OCI-LY7 (cell line): Measurements from ENCODE around the gene IPO4. TPM values are rescaled to one million over a fixed set of nuclear protein-coding genes. Genes with fewer than 3 reads are reported as not detected.

Source experiments
- BruUV-seq: library from RNA; stranded (reverse); fragments of 400-500 nt; replicated peaks from 2 replicates; lab custom pipeline; 2021; lab: Mats Ljungman, UMichigan
- CTCF ChIA-PET: fragments of 300-600 bp; sonication (Branson Sonifier 250); formaldehyde crosslinking; loops from one replicate; lab custom pipeline; 2022; ENCODE audit warnings: antibody characterized with exemption; ENCODE audit not compliant: unreplicated experiment; lab: Charles Lee
- POLR2A ChIA-PET: fragments of 300-600 bp; sonication (Branson Sonifier 250); formaldehyde crosslinking; loops from one replicate; lab custom pipeline; 2022; ENCODE audit warnings: antibody characterized with exemption; lab: Charles Lee
- DNase-seq: peaks from one replicate; pipeline ENCODE4 v3.0.0-alpha.2; 2015; ENCODE audit warnings: low spot score
- H2AFZ ChIP-seq: fragments of 200-600 bp; sonication (generic), shearing (Covaris generic); 2 replicates; pipeline ENCODE4 v1.6.1; 2014; ENCODE audit warnings: mild to moderate bottlenecking, antibody characterized with exemption, low read length, moderate library complexity
- H3K27ac ChIP-seq: fragments of 200-600 bp; sonication (generic); 2 replicates; pipeline ENCODE4 v1.5.1; 2014; ENCODE audit warnings: mixed run types, low read depth, mild to moderate bottlenecking, moderate library complexity, low read length, inconsistent platforms; ENCODE audit not compliant: poor library complexity, severe bottlenecking
- H3K36me3 ChIP-seq: fragments of 200-600 bp; sonication (generic); 2 replicates; pipeline ENCODE4 v1.6.1; 2014; ENCODE audit warnings: mild to moderate bottlenecking, antibody characterized with exemption, low read length, moderate library complexity, mixed read lengths; ENCODE audit not compliant: insufficient read depth
- H3K4me1 ChIP-seq: fragments of 200-600 bp; sonication (generic); 2 replicates; pipeline ENCODE4 v1.5.1; 2014; ENCODE audit warnings: mild to moderate bottlenecking, low read length; ENCODE audit not compliant: insufficient read depth, poor library complexity, severe bottlenecking
- H3K4me2 ChIP-seq: fragments of 200-600 bp; sonication (generic); 2 replicates; pipeline ENCODE4 v1.6.1; 2014; ENCODE audit warnings: mild to moderate bottlenecking, low read length
- H3K4me3 ChIP-seq: fragments of 200-600 bp; sonication (generic); 2 replicates; pipeline ENCODE4 v1.5.1; 2014; ENCODE audit warnings: mild to moderate bottlenecking, low read depth, low read length; ENCODE audit not compliant: poor library complexity, severe bottlenecking
- H3K79me2 ChIP-seq: fragments of 200-600 bp; sonication (generic); 2 replicates; pipeline ENCODE4 v1.6.1; 2016; ENCODE audit warnings: low read depth, mild to moderate bottlenecking, low read length, moderate library complexity, mixed read lengths; ENCODE audit not compliant: insufficient read depth
- H3K9me2 ChIP-seq: fragments of 200-600 bp; sonication (generic); 2 replicates; pipeline ENCODE4 v1.6.1; 2016; ENCODE audit warnings: mild to moderate bottlenecking, low read length, mixed read lengths; ENCODE audit not compliant: insufficient read depth
- H3K9me3 ChIP-seq: fragments of 200-600 bp; sonication (generic); 2 replicates; pipeline ENCODE4 v1.6.1; 2014; ENCODE audit warnings: mild to moderate bottlenecking, mixed run types, low read length, mixed read lengths
- H4K20me1 ChIP-seq: fragments of 200-600 bp; sonication (generic); 2 replicates; pipeline ENCODE4 v1.6.1; 2014; ENCODE audit warnings: mild to moderate bottlenecking, antibody characterized with exemption, low read length, moderate library complexity, mixed read lengths; ENCODE audit not compliant: insufficient read depth
- EZH2phosphoT487 ChIP-seq: fragments of 200-600 bp; sonication (generic); IDR thresholded peaks from 2 replicates; pipeline ENCODE4 v1.6.1; 2018; ENCODE audit warnings: low read depth, borderline replicate concordance, mild to moderate bottlenecking, mixed run types, antibody characterized with exemption, low read length, moderate library complexity, mixed read lengths
- intact Hi-C: fragments of 100-400 bp; cut with micrococcal nuclease; formaldehyde crosslinking; loops from one replicate; pipeline ENCODE4 v1.10.0; 2022; ENCODE audit not compliant: unreplicated experiment
- total RNA-seq, 2 experiments: library from RNA; depleted of rRNA in 1 of 2; stranded (reverse); fragments of >200 nt in 1 of 2; shearing (Covaris generic) in 1 of 2; gene quantifications; 2 replicates each; pipeline ENCODE4 v1.2.3, GENCODE V29; 2014 to 2022
- TF ChIP-seq, protein P1 (sequence below): fragments of 200-600 bp; sonication (generic); conservative IDR thresholded peaks from 2 replicates; pipeline ENCODE4 v1.5.1; 2014; ENCODE audit warnings: mild to moderate bottlenecking, antibody characterized with exemption, low read length, moderate library complexity, mixed read lengths

IPO4 gene
- total RNA-seq, 2 experiments from 2014 or later = 53.1 to 59.2 TPM

DNA sequence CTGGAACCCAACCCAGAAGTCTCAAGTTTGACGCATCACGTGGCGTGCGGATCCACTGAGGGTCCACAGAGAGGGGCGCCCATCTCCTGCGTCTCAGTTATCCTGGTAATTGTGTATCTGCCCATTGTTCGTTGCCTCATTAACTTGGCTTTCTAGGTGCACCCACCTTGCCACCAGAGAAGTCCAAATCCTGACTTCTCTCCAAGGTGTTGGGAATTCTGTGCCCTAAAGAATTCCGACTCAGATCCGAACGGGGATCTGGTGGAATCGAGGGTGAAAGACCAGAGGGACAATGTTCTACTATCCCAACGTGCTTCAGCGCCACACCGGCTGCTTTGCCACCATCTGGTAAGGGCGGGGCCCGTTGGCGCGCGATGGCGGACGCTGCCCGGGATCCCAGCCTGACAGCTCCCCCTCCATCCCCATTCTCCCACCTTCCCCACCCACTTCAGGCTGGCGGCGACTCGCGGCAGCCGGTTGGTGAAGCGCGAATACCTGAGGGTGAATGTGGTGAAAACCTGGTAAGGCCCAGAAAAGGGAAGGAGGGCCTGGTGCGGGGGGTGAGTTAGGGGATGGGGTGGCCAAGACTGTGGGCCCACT, 16.3 kb downstream of the IPO4 start:
- Histone ChIP-seq H3K27ac (no peak overlapping the region), H3K9me2 (no peaks in the 10 kb centered on the region), H2AFZ (no peak overlapping the region), H3K79me2 (no peaks in the 10 kb centered on the region), H3K36me3 (no peaks in the 10 kb centered on the region), H3K4me3 (no peak overlapping the region), H3K4me2 (no peak overlapping the region), H3K9me3 (no peaks in the 10 kb centered on the region), H4K20me1 (no peaks in the 10 kb centered on the region), H3K4me1 (no peaks in the 10 kb centered on the region)
- DNase-seq = no peak
- CTCF ChIA-PET = interaction anchor here (1.3 kb wide), 1 partner anchor 11 kb away, joined by 3 read pairs; the partner anchor contains the start of gene IRF9
- POLR2A ChIA-PET = no interaction called here
- no peak for TF ChIP-seq EZH2phosphoT487
- TF ChIP-seq, protein P1, sequence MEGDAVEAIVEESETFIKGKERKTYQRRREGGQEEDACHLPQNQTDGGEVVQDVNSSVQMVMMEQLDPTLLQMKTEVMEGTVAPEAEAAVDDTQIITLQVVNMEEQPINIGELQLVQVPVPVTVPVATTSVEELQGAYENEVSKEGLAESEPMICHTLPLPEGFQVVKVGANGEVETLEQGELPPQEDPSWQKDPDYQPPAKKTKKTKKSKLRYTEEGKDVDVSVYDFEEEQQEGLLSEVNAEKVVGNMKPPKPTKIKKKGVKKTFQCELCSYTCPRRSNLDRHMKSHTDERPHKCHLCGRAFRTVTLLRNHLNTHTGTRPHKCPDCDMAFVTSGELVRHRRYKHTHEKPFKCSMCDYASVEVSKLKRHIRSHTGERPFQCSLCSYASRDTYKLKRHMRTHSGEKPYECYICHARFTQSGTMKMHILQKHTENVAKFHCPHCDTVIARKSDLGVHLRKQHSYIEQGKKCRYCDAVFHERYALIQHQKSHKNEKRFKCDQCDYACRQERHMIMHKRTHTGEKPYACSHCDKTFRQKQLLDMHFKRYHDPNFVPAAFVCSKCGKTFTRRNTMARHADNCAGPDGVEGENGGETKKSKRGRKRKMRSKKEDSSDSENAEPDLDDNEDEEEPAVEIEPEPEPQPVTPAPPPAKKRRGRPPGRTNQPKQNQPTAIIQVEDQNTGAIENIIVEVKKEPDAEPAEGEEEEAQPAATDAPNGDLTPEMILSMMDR = no peak
- BruUV-seq = no TSS peak
- intact Hi-C loops = no loop called here

DNA sequence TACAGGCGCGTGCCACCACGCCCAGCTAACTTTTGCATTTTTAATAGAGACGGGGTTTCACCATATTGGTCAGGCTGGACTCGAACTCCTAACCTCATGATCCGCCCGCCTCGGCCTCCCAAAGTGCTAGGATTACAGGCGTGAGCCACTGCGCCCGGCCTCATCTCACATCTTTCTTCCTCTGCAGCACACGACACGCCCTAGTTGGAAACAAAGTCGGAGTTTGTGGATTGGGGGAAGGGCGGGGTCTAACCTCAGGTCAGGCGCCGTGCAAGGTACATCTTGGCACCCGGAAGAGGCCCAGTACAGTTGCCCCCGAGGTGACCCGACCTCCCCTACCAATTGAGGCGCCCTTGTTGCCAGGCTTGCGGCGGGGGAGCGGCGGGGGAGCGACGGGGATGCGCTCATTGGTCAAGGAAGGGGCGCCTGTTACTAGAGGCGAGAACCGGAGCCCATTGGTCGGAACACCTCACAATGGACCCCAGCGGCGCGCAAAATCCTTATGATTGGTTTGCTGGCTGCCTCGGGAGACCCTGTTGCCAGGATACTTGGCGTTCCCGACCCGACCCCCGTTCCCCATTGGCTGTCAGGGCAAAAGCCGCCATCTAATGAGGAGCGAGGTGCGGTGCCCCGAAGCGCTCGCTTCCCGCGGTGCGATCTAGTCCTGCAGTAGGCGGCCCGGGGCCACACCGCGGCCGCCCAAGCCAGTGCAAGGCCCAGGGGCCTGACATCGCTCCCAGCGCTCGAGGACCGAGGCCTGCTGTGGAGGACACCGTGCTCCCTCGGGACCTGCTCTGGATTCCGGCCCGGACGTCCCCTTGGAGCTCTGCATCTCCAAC, 17.0 kb downstream of the IPO4 start, which contains the start of gene REC8:
REC8 (plus strand) TSS at position 659 of the 839 bp plus-strand sequence. CDS start 473 bp downstream, outside the sequence.
- intact Hi-C loops = no loop called here
- Histone ChIP-seq H3K4me2 (no peak within 1 kb of the TSS), H3K9me3 (no peaks in the 10 kb centered on the region), H3K4me1 (no peaks in the 10 kb centered on the region), H3K4me3 (no peak within 1 kb of the TSS), H3K9me2 (no peaks in the 10 kb centered on the region), H2AFZ (no peak within 1 kb of the TSS), H4K20me1 (no peaks in the 10 kb centered on the region), H3K79me2 (no peaks in the 10 kb centered on the region), H3K36me3 (0 out of 2 replicates have a peak, but pooled peaks cover 1% of the 10 kb centered on the region), H3K27ac (no peak within 1 kb of the TSS)
- no TSS peak for BruUV-seq
- ChIA-PET POLR2A (no interaction called here), CTCF (no interaction called here)
- TF ChIP-seq EZH2phosphoT487 = no peak
- TF ChIP-seq, protein P1 = no peak
- DNase-seq = no peak
